ENCODE results near the gene KIZ.
"Not testable (repeated sequence)": the region's sequence is repeated elsewhere in the genome, so short reads cannot be mapped to it uniquely, and the experiment has no call there.

KIZ gene

DNA sequence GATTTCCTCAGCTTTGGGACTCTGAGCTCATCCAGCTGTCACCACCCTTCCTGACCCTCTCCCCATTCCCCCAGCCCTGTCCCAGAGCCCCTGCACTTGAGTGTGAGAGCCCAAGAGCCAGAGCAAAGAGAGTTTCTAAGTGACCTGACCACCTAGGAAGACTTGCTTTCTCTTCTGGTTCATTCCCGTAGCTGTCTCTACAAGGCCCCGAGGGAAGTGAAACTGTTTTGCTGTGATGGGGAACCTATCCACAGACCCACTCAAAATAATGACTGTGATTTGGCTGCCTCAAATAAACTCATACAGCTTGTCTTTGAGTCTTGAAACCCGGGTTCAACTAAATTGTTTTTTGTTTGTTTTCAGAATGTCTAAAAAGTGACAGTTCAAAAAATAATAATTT is 102.6 kb downstream of the KIZ start:
- no peak for FAIRE-seq
- DNase-seq (ENCODE audit: low spot score) = no peak

DNA sequence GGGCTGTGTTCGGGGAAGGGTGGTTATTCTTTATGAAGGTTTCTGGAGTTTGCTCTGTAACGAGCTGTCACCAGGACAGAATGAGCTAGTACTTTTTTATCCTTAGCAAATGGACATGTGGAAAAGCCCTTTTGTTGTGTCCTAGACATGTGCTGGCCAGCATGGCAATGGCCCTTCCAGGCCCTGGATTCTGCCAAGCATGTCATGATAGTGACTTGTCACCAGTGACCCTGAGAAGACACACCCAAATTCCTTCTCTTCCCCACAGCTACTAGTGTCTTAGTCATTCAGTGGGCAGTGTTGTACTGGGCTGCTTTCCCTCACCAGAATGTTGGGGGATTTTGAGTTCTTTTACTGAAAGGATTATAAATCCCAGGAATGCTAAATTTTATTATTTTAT is 103.3 kb downstream of the KIZ start:
- no peak for FAIRE-seq
- peak; percentile 6 for DNase-seq (ENCODE audit: low spot score)

DNA sequence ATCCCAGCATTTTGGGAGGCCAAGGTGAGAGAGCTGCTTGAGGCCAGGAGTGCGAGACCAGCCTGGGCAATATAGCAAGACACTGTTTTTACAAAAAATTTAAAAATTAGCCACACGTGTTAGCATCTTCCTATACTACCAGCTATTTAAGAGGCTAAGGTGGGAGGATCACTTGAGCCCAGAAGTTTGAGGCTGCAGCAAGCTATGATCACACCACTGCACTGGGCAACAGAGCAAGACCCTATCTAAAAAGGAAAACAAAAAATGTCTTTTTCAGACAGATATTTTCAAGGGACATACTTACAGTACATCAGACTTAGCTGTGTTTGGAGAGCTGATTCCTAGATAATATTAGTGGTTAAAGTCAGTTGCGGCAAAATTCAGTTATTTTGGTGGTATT is 104.3 kb downstream of the KIZ start:
- FAIRE-seq (no peak), DNase-seq (ENCODE audit: low spot score) (no peak)

DNA sequence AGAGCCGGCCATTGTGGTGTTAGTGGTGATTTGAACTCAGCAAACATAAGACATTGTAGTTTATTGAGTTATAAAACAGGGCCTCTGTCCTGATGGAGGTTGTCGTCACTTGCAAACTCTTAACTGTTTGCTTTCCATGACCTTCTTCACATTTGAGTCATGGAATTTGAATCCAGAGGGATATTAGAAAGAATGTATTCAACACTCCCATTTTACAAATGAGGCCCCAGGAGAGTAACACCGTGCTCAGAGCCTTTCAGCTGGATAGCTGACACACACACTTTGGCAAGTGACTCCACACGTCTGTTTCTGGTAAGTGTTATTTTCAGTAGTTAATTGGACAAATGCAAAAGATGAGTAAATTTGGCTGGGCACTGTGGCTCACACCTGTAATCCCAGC is 104.8 kb downstream of the KIZ start:
- FAIRE-seq (no peak), DNase-seq (ENCODE audit: low spot score) (no peak)

DNA sequence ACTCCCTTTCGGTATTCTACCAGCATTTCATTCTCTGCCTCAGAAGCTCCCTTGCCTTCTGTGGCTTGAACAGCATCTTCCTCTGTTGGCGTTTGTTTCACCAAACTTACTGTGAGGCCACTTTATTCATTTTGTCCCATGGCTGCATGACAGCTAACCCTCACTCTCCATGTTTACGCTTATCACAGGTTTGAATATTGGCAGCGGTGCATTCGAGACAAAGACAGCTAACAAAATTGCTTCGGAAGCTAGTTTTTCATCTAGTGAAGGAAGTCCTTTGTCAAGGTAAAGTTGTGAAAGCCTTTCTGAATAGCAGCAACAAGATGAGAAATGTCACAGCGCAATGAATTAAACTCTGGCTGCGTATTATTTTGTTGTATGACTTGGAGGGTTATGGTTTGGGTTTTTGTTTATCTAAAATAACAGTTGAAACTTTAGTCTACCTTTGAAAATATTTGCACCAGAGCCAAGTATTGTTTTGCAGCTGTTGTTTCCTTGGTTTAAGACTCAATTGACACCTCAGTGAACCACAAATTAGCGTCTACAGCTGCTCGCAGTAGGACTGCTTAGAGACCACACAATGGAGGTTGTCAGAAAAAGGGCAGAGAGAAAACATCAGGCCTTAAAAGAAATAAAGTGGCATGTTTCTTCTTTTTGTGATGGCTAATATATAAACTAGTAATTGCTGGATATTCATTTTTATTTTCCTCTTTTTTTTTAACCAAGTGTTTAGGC is 106.8 kb downstream of the KIZ start:
- DNase-seq (ENCODE audit: low spot score) = no peak
- FAIRE-seq = no peak

DNA sequence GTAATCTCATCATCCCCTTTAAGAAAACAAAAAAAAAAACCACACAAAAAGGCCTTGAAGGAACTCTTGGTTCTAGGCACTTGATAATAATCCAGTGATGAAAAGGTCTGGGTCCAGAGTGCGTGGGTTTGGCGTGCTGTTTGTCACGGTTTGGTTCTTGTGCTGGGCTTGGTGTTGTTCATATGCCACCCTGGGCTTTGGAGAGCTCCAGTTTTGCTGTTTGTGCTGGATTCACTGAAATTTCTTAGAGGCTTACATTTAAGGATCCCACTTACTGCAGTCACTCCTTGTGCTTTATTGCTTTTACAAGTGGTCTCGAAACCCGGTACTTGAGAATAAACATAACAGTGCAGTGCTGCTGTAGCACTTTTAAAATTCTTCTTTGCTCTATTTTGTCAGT is 108.4 kb downstream of the KIZ start:
- DNase-seq (ENCODE audit: low spot score) (no peak), FAIRE-seq (no peak)

DNA sequence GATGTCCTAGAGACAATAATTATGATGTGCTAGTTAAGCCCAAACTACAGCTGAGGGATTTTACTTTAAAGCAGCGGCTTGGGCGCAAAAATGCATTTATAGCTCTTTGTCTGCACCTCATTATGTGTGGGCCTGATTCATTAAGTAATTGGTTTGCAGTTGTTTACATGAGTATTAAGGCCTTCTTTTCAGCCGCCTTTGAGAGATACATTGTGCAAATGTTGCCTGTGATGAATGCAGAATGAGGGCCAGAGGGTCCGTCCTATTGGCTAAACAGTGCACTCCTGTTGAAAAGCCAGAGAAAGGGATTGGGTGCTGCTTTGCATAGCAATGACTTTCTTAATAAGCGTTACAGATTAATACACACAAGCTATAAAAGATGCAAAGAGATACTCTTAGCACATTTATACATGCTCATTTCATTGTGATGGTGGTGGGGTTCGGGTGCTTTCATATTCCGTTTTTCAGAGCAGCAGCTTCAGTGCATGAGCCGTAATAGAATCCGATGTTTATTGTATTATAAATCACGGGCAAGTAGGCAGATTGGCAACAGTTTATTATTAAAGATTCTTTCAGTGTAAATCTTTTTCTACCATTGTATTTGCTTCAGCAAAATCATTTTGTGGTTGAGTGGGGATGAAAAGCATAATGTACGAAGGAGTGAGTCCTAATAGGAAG is 109.1 kb downstream of the KIZ start:
- DNase-seq (ENCODE audit: low spot score) = no peak

DNA sequence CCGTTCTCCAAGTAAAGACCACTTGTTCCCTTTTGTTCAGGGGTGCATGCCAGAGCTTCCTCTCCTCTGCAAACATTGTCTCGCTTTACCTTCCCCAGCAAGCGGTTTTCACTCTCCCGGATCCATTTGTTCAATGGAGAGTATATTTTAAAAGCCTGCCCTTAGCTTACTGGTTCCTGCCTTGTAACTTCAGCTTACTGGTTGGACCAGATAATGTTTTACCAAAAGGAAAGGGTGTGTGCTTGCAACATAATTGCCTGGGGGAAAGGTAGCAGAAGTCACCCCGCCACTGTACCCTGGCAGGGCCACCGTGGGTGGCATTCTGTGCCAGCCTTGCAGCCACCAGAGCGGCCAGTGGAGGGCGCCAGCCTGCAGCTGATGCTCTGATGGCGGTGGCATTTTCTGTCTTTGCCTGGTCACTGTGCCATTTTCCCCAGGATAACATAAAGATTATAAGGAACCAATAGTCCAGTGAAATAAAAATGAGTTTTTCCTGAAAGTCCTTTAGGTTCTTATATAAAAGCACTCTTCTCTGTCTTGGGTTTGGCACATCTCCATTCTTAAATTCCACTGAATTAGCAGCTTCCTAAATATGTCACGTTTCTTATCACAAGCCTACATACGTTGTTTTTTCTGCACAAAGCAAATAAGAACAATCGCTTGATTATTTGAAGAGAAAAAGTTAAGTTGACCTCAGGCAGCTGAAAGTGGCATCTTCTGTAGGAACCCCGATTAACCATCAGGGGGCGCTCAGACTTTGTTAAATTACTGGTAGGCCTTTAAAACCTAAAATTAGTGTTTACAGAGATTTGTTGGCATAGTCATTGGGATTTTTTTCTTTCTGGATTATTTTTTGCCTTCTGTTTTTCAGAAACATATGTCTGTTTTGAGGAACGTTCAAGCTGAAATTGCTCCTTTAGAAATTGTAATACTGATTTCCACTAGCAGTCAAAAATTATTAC is 109.9 kb downstream of the KIZ start:
- FAIRE-seq (no peak), DNase-seq (ENCODE audit: low spot score) (peak; percentile 53)

More for the DNA sequence above, 109.1 kb downstream of the KIZ start:
- no peak for FAIRE-seq

DNA sequence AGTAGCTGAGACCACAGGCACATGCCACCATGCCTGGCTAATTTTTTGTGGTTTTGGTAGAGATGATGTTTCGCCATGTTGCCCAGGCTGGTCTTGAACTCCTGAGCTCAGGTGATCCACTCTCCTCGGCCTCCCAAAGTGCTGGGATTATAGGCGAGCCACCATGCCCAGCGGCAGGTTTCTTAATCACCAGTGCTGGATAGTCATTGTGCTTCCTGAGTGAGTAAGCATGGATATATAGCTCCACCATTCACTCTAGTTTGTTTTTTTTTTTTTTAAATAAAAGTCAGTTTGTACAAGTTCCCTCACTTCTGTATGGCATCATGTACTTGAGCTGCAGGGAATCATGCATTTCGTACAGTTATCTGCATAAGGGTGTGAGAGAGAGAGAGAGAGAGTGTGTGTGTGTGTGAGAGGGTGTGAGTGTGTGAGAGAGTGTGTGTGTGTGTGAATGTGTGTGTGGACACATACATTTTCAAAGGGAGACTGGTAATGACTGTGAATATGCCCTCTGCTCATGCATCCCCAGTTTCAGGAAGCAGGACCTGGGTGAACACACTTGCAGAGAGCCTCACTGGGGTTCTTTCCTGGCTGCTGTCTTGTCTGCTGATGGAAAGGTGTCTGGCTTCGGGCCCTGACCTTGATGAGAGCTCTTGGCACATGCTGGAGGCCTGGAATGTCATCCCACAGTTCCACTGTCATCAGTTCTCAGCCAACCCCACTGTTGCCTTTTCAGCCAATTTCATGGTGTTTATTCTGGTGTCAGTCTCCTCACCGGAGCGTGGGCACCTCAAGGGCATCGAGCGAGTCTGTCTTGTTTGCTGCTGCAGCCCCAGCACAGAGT is 112.3 kb downstream of the KIZ start:
- no peak for FAIRE-seq
- no peak for DNase-seq (ENCODE audit: low spot score)

DNA sequence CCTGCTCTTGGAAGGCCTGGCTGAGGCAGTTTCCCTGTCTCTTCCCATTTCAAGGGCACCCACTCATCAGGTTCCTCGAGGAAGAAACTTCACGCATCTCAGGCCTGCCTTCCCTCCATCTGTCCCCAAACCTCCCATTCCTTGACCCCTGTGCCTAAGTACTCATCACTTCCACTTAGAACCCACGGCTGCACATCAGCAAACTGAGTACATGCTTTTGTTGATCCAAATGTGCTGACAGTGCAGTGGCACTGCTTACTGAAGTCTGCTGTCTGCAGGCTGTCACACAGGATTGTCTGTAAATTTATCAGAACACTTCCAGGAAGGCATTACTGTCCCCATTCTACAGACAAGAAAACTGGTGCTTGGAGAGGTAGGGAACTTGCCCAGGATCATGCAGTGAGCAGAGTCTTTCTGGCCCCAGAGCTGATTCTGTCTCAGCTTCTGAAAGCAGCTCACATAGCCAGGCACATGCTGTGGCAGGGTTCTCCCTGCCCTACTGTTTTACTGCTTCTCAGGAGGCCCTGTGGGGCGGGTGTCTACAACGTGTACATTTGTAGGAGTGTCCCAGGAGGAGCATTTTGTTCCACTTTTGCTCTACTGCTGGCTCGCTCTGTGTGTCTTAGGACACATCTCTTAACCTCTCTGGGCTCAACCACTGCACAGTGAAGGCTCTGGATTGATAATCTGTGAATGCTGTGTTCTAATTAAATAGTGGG is 113.1 kb downstream of the KIZ start:
- FAIRE-seq = no peak
- DNase-seq (ENCODE audit: low spot score) = no peak

DNA sequence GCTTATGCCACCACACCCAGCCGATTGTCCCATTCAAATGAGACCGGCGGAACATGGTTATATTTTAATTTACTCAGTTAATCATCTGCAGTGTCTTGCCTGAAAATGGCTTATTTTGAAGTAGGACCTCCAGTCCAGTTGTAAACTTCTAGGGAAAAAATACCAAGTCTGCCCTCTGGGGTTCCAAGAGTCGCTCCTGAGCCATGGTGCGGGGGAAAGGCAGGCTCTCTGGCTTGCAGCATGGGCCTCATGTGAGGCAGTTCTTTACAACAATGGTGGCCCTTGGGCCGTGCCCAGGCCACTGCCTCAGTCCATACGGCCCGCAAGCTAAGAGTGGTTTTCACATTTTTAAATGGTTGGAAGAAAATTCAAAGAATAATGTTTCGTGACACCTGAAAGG is 114.5 kb downstream of the KIZ start:
- FAIRE-seq (no peak), DNase-seq (ENCODE audit: low spot score) (no peak)

DNA sequence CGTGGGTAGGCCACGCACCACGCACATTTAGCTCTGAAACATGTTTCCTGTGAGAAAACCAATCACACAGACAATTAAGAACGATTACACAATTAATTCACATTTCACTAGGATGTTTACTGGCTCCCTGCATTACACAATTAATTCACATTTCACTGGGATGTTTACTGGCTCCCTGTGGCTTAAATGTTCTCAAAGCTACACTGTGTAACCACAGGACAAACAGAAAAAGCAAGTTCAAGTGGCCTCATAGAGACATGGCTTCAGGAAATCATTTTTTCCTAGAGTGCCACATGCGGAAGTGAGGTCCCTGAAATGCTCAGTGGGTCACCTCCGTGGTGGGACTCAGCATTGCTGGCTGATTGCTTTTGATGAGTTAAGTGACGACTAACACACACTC is 115.5 kb downstream of the KIZ start:
- FAIRE-seq = no peak
- no peak for DNase-seq (ENCODE audit: low spot score)

DNA sequence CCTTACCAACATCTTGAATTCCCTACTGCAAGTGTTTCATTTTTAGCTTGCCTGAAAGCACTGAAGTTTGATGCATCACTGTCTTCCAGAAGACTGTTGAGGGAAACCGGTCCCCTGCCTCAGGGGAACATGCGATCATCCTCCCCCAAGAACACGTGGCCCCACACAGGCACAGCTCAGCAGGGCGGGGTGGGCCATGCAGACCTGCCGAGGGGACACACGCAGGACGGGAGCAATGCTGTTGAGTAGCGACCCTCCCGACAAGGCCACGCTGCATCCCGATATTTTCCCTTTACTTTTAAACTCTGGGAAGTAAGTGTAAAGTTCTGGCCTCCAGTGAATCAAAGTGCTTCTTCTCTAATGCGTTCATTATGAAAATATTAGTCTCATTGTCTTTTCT is 117.9 kb downstream of the KIZ start:
- no peak for FAIRE-seq
- DNase-seq (ENCODE audit: low spot score) = no peak

DNA sequence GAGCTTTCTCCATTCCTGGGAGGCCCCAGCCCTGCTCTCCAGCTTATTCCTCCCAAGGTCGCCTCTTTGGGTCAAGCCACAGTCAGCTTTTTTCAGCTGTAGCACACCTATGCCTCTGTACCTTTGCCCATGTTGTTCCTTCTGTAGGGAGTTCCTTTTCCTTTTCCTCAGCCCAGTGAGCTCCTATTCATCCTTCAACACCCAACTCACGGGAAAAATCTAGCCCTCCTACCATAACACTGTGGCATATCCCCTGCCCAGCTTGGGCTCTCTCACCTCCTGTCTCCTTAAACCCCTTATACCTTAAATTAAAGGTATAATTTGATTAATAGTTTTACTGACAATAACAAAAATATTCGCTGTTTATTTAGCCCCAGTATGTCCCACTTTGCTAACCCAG is 118.9 kb downstream of the KIZ start:
- DNase-seq (ENCODE audit: low spot score) (no peak), FAIRE-seq (no peak)

DNA sequence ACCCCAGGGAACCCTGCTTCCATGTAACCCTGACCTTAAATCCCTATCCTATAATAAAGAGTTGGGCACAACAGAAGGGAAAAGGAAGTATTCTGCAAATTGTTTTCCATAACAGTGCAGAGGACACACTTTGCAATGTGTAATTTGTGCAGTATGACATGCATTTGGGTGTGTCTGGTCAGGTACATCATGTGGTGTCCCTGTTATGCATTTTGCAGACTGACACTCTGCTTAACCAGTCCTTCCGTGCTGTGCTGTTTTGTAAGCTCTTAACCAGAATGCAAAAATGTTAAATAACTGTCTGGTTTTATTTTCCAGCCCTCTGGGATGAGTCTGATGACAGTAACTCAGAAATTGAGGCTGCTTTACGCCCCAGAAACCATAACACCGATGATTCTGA is 120.3 kb downstream of the KIZ start:
- DNase-seq (ENCODE audit: low spot score) (no peak), FAIRE-seq (no peak)

DNA sequence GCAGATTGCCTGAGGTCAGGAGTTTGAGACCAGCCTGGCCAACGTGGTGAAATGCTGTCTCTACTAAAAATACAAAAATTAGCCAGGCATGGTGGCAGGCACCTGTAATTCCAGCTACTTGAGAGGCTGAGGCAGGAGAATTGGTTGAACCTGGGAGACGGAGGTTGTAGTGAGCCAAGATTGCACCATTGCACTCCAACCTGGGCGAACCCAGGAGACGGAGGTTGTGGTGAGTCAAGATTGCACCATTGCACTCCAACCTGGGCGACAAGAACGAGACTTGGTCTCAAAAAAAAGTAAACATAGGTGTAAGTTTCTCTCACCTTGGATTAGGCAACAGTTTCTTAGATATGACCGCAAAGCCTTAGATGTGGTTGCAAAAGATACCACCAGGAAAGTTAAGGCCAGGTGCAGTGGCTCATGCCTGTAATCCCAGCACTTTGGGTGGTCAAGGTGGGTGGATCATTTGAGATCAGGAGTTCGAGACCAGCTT is 121.8 kb downstream of the KIZ start:
- FAIRE-seq; DNase-seq (ENCODE audit: low spot score): not testable (repeated sequence)

DNA sequence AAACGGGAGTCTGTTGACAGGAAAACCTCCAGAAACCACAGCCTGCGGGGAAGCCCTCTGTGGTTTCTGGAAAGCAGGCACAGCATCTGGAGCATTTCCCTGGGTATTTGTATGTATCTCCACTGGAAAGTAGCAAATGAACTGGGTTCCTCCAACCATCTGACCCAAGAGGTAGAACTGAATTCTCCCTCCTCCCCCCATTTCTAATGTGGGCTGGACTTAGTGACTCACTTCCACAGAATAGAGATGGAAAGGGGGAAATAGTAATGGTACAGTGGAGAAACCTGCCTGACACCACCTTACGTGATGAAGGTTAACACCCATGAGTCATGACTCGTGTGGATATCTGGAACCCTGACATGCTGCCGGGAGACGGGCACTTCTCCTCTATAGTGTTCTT is 125.4 kb downstream of the KIZ start:
- FAIRE-seq (no peak), DNase-seq (ENCODE audit: low spot score) (peak; percentile 9)

DNA sequence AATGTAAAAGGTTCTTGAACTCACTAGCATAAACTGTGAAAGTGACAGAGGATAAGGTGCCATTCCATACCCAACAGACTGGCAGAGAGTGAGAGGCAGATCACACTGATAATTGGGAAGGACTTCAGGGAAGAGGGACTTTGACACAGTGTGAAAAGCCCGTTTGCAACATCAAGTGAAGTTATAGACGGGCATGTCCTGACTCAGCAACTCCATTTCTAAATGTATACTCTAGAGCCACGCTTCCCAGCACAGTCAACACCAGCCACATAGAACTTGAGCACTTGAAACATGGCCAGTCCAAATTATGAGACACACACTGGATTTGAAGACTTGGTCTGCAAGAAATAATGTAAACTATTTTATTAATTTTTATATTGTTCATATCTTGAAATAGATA is 131.3 kb downstream of the KIZ start:
- DNase-seq (ENCODE audit: low spot score) = no peak
- FAIRE-seq = no peak

DNA sequence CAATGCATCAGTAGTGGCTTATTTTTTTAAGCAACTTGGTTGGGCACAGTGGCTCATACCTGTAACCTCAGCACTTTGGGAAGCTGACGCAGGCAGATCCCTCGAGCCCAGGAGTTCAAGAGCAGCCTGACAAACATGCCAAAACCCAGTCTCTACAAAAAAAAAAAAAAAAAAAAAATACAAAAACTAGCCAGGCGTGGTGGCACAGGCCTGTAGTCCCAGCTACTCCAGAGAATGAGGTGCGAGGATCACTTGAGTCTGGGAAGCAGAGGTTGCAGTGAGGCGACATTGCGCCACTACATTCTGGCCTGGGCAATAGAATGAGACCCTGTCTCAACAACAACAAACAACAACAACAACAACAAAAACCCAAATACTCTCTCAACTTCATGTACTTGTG is 132.5 kb downstream of the KIZ start:
- DNase-seq (ENCODE audit: low spot score) (no peak), FAIRE-seq (no peak)

DNA sequence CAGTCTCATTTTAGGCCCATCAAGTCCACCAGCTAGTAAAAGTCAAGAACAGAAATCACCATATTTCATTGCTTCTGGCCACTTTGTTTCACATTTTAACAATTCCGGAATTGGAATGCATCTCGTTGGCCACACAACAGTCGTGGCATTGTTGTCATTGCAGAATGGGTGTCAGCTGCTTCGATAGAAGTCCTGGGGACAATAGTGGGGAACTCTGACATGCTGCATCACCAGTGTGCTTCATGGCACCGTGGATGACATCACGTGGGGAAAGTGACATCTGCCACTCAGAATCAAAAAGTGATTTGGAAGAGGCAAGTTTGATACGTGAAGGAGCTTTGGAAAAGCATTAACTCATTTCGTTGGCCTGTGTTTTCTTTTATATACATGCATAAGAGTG is 133.5 kb downstream of the KIZ start:
- FAIRE-seq (no peak), DNase-seq (ENCODE audit: low spot score) (no peak)
